H9 (cell line): ENCODE measurements around the gene IL15. TPM values are rescaled to one million over a fixed set of nuclear protein-coding genes. Genes with fewer than 3 reads are reported as not detected.

Source experiments
- DNase-seq: peaks from one replicate; pipeline ENCODE4 v3.0.0-alpha.2; 2017
- H2AFZ ChIP-seq: one replicate; pipeline ENCODE4 v1.6.1; 2013; ENCODE audit warnings: mild to moderate bottlenecking, low read length, control low read depth, moderate library complexity
- H2AK5ac ChIP-seq: 2 replicates; pipeline ENCODE4 v1.6.1; 2013; ENCODE audit warnings: low read length, control low read depth, mixed read lengths; ENCODE audit not compliant: insufficient read length
- H2BK120ac ChIP-seq: one replicate; pipeline ENCODE4 v1.6.1; 2013; ENCODE audit warnings: low read depth, mild to moderate bottlenecking, low read length, control low read depth, inconsistent platforms; ENCODE audit not compliant: poor library complexity, severe bottlenecking
- H2BK12ac ChIP-seq: 2 replicates; pipeline ENCODE4 v1.6.1; 2013; ENCODE audit warnings: low read length, control low read depth, mixed read lengths, low read depth; ENCODE audit not compliant: insufficient read length
- H2BK15ac ChIP-seq: 2 replicates; pipeline ENCODE4 v1.6.1; 2013; ENCODE audit warnings: low read depth, low read length, control low read depth
- H2BK20ac ChIP-seq: one replicate; pipeline ENCODE4 v1.6.1; 2013; ENCODE audit warnings: low read depth, mild to moderate bottlenecking, low read length, control low read depth, inconsistent platforms; ENCODE audit not compliant: poor library complexity, severe bottlenecking
- H2BK5ac ChIP-seq: 2 replicates; pipeline ENCODE4 v1.6.1; 2013; ENCODE audit warnings: low read length, control low read depth, mixed read lengths; ENCODE audit not compliant: insufficient read length
- H3K14ac ChIP-seq: 2 replicates; pipeline ENCODE4 v1.6.1; 2013; ENCODE audit warnings: low read length, control low read depth; ENCODE audit not compliant: insufficient read depth
- H3K18ac ChIP-seq: 2 replicates; pipeline ENCODE4 v1.6.1; 2013; ENCODE audit warnings: low read depth, mild to moderate bottlenecking, mixed read lengths, low read length, control low read depth; ENCODE audit not compliant: insufficient read length
- H3K23ac ChIP-seq: 2 replicates; pipeline ENCODE4 v1.6.1; 2013; ENCODE audit warnings: low read length, control low read depth, mixed read lengths, low read depth; ENCODE audit not compliant: insufficient read length
- H3K23me2 ChIP-seq: 2 replicates; pipeline ENCODE4 v1.6.1; 2013; ENCODE audit warnings: low read depth, mild to moderate bottlenecking, mixed read lengths, low read length, control low read depth; ENCODE audit not compliant: insufficient read length, poor library complexity, severe bottlenecking
- H3K27ac ChIP-seq: 2 replicates; pipeline ENCODE4 v1.5.1; 2013; ENCODE audit warnings: low read length, control low read depth, mixed read lengths, low read depth; ENCODE audit not compliant: insufficient read length
- H3K27me3 ChIP-seq: 2 replicates; pipeline ENCODE4 v1.6.1; 2013; ENCODE audit warnings: low read length, control low read depth, inconsistent platforms; ENCODE audit not compliant: insufficient read depth
- H3K4ac ChIP-seq: 2 replicates; pipeline ENCODE4 v1.6.1; 2013; ENCODE audit warnings: low read depth, mild to moderate bottlenecking, control low read depth, inconsistent platforms, low read length, moderate library complexity
- H3K4me1 ChIP-seq: 2 replicates; pipeline ENCODE4 v1.6.1; 2013; ENCODE audit warnings: low read length, control low read depth, inconsistent platforms; ENCODE audit not compliant: insufficient read depth
- H3K4me2 ChIP-seq: 2 replicates; pipeline ENCODE4 v1.6.1; 2013; ENCODE audit warnings: low read length, control low read depth, mixed read lengths; ENCODE audit not compliant: insufficient read length, insufficient read depth
- H3K56ac ChIP-seq: 2 replicates; pipeline ENCODE4 v1.6.1; 2013; ENCODE audit warnings: low read depth, mild to moderate bottlenecking, mixed read lengths, low read length, control low read depth; ENCODE audit not compliant: insufficient read length
- H3K79me1 ChIP-seq: 2 replicates; pipeline ENCODE4 v1.6.1; 2013; ENCODE audit warnings: low read depth, mild to moderate bottlenecking, moderate library complexity, low read length, control low read depth, inconsistent platforms; ENCODE audit not compliant: insufficient read depth, poor library complexity, severe bottlenecking
- H3K79me2 ChIP-seq: 2 replicates; pipeline ENCODE4 v1.6.1; 2013; ENCODE audit warnings: low read length, control low read depth, inconsistent platforms; ENCODE audit not compliant: insufficient read depth
- H3K9ac ChIP-seq: 2 replicates; pipeline ENCODE4 v1.6.1; 2013; ENCODE audit warnings: low read length, control low read depth, mixed read lengths; ENCODE audit not compliant: insufficient read length; ENCODE audit errors: extremely low read depth
- H3K9me3 ChIP-seq: one replicate; pipeline ENCODE4 v1.6.1; 2013; ENCODE audit warnings: low read depth, low read length, inconsistent platforms; ENCODE audit not compliant: control insufficient read depth
- H3T11ph ChIP-seq: one replicate; pipeline ENCODE4 v1.6.1; 2013; ENCODE audit warnings: mild to moderate bottlenecking, low read length, control low read depth, inconsistent platforms
- H4K20me1 ChIP-seq: one replicate; pipeline ENCODE4 v1.6.1; 2013; ENCODE audit not compliant: control insufficient read depth, insufficient read length, insufficient read depth
- H4K5ac ChIP-seq: 2 replicates; pipeline ENCODE4 v1.6.1; 2013; ENCODE audit warnings: low read depth, mild to moderate bottlenecking, mixed read lengths, low read length, control low read depth; ENCODE audit not compliant: insufficient read length
- H4K8ac ChIP-seq: replicated peaks from 2 replicates; pipeline ENCODE4 v1.6.1; 2013; ENCODE audit warnings: low read length, control low read depth, mixed read lengths, low read depth; ENCODE audit not compliant: insufficient read length
- H4K91ac ChIP-seq: 2 replicates; pipeline ENCODE4 v1.6.1; 2013; ENCODE audit warnings: low read depth, mild to moderate bottlenecking, moderate library complexity, mixed read lengths, low read length, control low read depth; ENCODE audit not compliant: insufficient read length
- H3K27ac Mint-ChIP-seq, 3 experiments: 2 replicates in 2 of 3; 3 replicates in 1 of 3; pipeline ENCODE4 v1.8.0; 2020 to 2021; ENCODE audit warnings: mixed read lengths in 3 of 3, mild to moderate bottlenecking in 1 of 3, moderate library complexity in 1 of 3
- H3K27me3 Mint-ChIP-seq: 2 replicates; pipeline ENCODE4 v1.8.0; 2021; ENCODE audit warnings: low read depth, mild to moderate bottlenecking, moderate library complexity, mixed read lengths
- H3K36me3 Mint-ChIP-seq, 3 experiments: 2 replicates in 2 of 3; 3 replicates in 1 of 3; pipeline ENCODE4 v1.8.0; 2020 to 2021; ENCODE audit warnings: low read depth in 3 of 3, mixed read lengths in 3 of 3; ENCODE audit not compliant: insufficient read depth in 1 of 3
- H3K4me1 Mint-ChIP-seq, 2 experiments: 2 replicates each; pipeline ENCODE4 v1.8.0; 2020; ENCODE audit warnings: mixed read lengths in 2 of 2
- H3K4me3 Mint-ChIP-seq, 2 experiments: 2 replicates in 1 of 2; 3 replicates in 1 of 2; pipeline ENCODE4 v1.8.0; 2020 to 2021; ENCODE audit warnings: mild to moderate bottlenecking in 2 of 2, mixed read lengths in 2 of 2, moderate library complexity in 1 of 2
- H3K9me3 Mint-ChIP-seq, 2 experiments: 2 replicates in 1 of 2; 3 replicates in 1 of 2; pipeline ENCODE4 v1.8.0; 2020; ENCODE audit warnings: mild to moderate bottlenecking in 2 of 2, mixed read lengths in 2 of 2, moderate library complexity in 1 of 2
- CTCF ChIP-seq: fragments of 200-600 bp; sonication (generic); conservative IDR thresholded peaks from 3 replicates; pipeline ENCODE4 v1.8.0; 2021; ENCODE audit warnings: antibody characterized with exemption, mild to moderate bottlenecking
- WGBS: extraction: QIAGEN DNeasy Blood & Tissue Kit; methylation state at CpG from one replicate; pipeline ENCODE4 v1.1.7; 2013; ENCODE audit warnings: missing lambda C conversion rate, low lambda C conversion rate, mixed read lengths; ENCODE audit not compliant: insufficient read length; ENCODE audit errors: extremely low coverage; 5-methylcytosine and 5-hydroxymethylcytosine counted together
- total RNA-seq: library from RNA; stranded (reverse); gene quantifications from 2 replicates; pipeline ENCODE4 v1.2.1, GENCODE V29; 2021

The IL15 gene
- total RNA-seq, 1 experiment from 2014 or later: 0.61 TPM

GRCh38 chr4:141637565-141637964, 1.2 kb downstream of the IL15 start:
- H3K9ac ChIP-seq: no peak overlapping the region

More at GRCh38 chr4:141637565-141637964, 1.2 kb downstream of the IL15 start:
- no peak overlapping the region for H2BK20ac ChIP-seq
- H4K91ac ChIP-seq: no peak overlapping the region
- H4K20me1 ChIP-seq: no peaks in the 10 kb centered on the region
- H2BK15ac ChIP-seq: no peak overlapping the region
- no peaks in the 10 kb centered on the region for H3K79me1 ChIP-seq
- no peak overlapping the region for H3K4ac ChIP-seq
- Mint-ChIP-seq H3K4me1 (peaks cover 3 to 13% of the 10 kb centered on the region in 2 experiments; a peak in 3 of 4 replicates), H3K9me3 (no peaks in the 10 kb centered on the region), H3K36me3 (no peaks in the 10 kb centered on the region), H3K4me3 (peak overlapping the region; percentile 78 to 89), H3K27ac (no peak overlapping the region), H3K27me3 (peaks cover 39% of the 10 kb centered on the region)
- no peak overlapping the region for H2AK5ac ChIP-seq
- no peak overlapping the region for H2AFZ ChIP-seq
- no peak overlapping the region for H3K14ac ChIP-seq
- DNase-seq: no peak
- no CpG with 5 or more reads among the region's 2 CpGs for WGBS
- H2BK5ac ChIP-seq: no peak overlapping the region
- peaks cover 11% of the 10 kb centered on the region for H3K23me2 ChIP-seq
- H3K18ac ChIP-seq: no peak overlapping the region
- H3K4me1 ChIP-seq: no peaks in the 10 kb centered on the region
- H3K23ac ChIP-seq: no peak overlapping the region
- no peaks in the 10 kb centered on the region for H3K9me3 ChIP-seq
- H3T11ph ChIP-seq: no peak overlapping the region
- no peak overlapping the region for H4K5ac ChIP-seq
- H2BK120ac ChIP-seq: no peak overlapping the region
- H3K56ac ChIP-seq: no peak overlapping the region
- no peaks in the 10 kb centered on the region; the same call in 1 of the 2 replicates for H3K27me3 ChIP-seq
- TF ChIP-seq CTCF: no peak
- H3K79me2 ChIP-seq: no peaks in the 10 kb centered on the region
- peak overlapping the region; percentile 73 for H3K4me2 ChIP-seq
- H2BK12ac ChIP-seq: no peak overlapping the region
- no peak overlapping the region for H4K8ac ChIP-seq
- H3K27ac ChIP-seq: no peak overlapping the region
